Activated CD4-positive, alpha-beta T cell treated with anti-CD3 and anti-CD28 coated beads, Interleukin-2, amount 10 ng/mL, durations not matched to agents 24 days and 14 days (primary cell): Measurements from ENCODE around the gene SYT7. TPM values are rescaled to one million over a fixed set of nuclear protein-coding genes. Genes with fewer than 3 reads are reported as not detected.

Experiments
- DNase-seq: peaks from one replicate; pipeline ENCODE4 v3.0.0; 2022
- H3K27ac Mint-ChIP-seq: one replicate; pipeline ENCODE4 v1.8.0; 2022; ENCODE audit warnings: mild to moderate bottlenecking, mixed read lengths
- H3K27me3 Mint-ChIP-seq: one replicate; pipeline ENCODE4 v1.8.0; 2022; ENCODE audit warnings: mixed read lengths
- H3K36me3 Mint-ChIP-seq: one replicate; pipeline ENCODE4 v1.8.0; 2022; ENCODE audit warnings: low read depth, mild to moderate bottlenecking, mixed read lengths
- H3K4me1 Mint-ChIP-seq: one replicate; pipeline ENCODE4 v1.8.0; 2021; ENCODE audit warnings: mixed read lengths
- H3K4me3 Mint-ChIP-seq: one replicate; pipeline ENCODE4 v1.8.0; 2022; ENCODE audit warnings: mild to moderate bottlenecking, moderate library complexity, mixed read lengths
- H3K9me3 Mint-ChIP-seq: one replicate; pipeline ENCODE4 v1.8.0; 2021; ENCODE audit warnings: mixed read lengths
- intact Hi-C: fragments of 100-400 bp; cut with micrococcal nuclease; formaldehyde crosslinking; loops from one replicate; pipeline ENCODE4 v1.15.1; 2023
- total RNA-seq: library from RNA; stranded (reverse); gene quantifications from 2 replicates; pipeline ENCODE4 v1.2.3, GENCODE V29; 2022

SYT7 gene
- total RNA-seq, 1 donor from 2014 or later: 0.23 TPM

DNA sequence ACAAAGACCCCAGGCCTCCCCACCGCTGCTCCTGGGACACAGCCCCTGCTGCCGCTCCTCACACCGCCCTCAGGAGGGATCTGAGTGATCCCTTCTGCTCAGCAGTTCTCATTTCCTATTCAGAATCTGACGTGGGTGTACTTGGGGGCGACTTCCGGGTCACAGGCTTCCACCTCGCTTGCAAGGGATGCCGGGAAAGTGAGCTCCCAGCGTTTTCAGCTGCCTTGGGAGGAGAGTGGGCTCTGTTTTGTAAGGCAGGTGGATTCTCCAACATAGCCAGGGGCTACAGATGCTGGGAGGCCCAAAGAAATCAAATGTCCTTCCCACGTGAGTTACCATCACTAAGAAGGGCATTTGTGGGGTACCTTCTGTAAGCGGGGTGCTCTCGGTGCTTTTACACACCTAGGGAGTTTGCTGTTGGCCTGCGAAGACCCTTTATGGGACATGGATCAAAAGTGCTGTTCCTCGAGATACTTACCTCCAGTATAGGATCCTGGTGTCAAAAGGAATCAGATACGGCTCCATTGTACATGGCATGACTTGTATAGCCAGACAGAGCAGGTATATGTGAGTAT is 82.0 kb downstream of the SYT7 start:
- no peak overlapping the region for H3K4me3 Mint-ChIP-seq
- no peaks in the 10 kb centered on the region for H3K27me3 Mint-ChIP-seq
- no peaks in the 10 kb centered on the region for H3K36me3 Mint-ChIP-seq
- intact Hi-C loops: no loop called here
- DNase-seq: no peak
- H3K9me3 Mint-ChIP-seq: no peaks in the 10 kb centered on the region
- H3K27ac Mint-ChIP-seq: no peak overlapping the region
- H3K4me1 Mint-ChIP-seq: no peaks in the 10 kb centered on the region

DNA sequence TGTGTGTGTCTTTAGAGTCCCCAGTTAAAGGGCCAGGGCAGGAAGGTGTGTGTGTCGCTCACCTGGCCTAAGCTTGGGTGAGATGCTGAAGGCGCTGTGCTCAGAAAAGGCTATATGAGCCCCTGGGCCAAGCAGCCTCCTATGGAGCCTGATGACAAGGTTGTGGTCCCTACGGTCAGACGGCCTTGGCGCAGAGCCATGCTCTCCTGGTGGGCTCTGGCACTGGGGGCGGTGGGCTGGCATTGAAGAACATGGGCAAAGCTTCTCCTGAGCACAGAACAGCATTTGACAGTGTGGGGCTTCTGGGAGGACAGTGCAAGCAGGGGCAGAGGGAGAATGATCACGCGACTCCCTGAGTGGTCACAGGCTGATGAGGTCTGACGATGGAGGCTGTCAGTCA is 83.0 kb downstream of the SYT7 start:
- Mint-ChIP-seq H3K4me3 (no peak overlapping the region), H3K36me3 (no peaks in the 10 kb centered on the region), H3K9me3 (no peaks in the 10 kb centered on the region), H3K27ac (no peak overlapping the region), H3K4me1 (no peaks in the 10 kb centered on the region), H3K27me3 (no peaks in the 10 kb centered on the region)
- intact Hi-C loops: no loop called here
- no peak for DNase-seq

DNA sequence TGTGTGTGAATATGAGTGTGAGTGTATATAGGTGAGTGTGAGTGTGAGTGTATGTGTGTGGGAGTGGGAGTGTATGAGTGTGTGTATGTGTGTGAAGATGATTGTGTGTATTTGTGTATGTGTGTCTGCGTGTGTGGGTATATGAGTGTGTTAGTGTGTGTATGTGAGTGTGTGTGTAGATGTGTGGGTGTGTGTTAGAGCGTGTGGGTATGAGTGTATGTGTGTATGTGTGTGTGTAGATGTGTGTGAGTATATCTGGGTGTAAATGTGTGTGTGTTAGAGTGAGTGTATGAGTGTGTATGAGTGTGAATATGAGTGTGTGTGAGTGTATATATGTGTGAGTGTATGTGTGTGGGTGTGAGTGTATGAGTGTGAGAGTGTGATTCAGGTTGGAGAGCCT is 83.4 kb downstream of the SYT7 start:
- Mint-ChIP-seq H3K9me3 (no peaks in the 10 kb centered on the region), H3K4me1 (no peaks in the 10 kb centered on the region), H3K27me3 (no peaks in the 10 kb centered on the region), H3K4me3 (no peak overlapping the region), H3K27ac (no peak overlapping the region), H3K36me3 (no peaks in the 10 kb centered on the region)
- intact Hi-C loops: no loop called here
- no peak for DNase-seq

DNA sequence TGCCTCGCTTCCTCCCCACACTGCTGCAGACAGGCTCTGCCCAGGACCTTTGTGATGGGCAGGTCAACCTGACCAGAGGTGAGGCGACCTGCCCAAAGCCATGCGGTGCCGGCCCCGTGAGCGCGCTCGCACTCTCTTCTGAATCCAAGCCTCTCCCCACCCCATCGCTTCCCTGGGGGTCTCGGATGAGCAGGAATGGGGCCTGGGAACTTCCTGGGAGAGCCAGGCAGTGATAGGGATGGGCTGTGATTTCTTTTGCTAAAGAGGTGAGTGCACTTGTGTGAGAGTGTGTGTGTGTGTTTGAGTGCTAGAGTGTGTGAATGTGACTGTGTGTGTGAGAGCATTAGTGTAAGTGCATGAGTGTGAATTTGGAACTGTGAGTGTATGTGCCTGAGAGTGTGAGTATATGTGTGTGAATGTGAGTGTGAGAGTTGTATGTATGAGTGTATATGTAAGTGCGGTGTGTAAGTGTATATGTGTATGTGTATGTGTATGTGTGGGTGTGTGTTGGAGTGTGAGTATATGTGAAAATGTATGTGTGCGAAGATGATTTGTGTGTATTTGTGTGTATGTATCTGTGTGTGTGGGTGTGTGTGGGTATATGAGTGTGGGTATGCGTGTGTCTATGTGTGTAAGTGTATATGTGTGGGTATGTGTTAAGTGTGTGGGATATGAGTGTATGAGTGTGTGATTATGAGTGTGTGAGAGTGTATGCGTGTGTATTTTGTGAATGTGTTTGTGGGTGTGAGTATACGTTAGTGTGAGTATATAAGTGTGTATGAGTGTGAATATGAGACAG is 84.1 kb downstream of the SYT7 start:
- H3K4me3 Mint-ChIP-seq: no peak overlapping the region

DNA sequence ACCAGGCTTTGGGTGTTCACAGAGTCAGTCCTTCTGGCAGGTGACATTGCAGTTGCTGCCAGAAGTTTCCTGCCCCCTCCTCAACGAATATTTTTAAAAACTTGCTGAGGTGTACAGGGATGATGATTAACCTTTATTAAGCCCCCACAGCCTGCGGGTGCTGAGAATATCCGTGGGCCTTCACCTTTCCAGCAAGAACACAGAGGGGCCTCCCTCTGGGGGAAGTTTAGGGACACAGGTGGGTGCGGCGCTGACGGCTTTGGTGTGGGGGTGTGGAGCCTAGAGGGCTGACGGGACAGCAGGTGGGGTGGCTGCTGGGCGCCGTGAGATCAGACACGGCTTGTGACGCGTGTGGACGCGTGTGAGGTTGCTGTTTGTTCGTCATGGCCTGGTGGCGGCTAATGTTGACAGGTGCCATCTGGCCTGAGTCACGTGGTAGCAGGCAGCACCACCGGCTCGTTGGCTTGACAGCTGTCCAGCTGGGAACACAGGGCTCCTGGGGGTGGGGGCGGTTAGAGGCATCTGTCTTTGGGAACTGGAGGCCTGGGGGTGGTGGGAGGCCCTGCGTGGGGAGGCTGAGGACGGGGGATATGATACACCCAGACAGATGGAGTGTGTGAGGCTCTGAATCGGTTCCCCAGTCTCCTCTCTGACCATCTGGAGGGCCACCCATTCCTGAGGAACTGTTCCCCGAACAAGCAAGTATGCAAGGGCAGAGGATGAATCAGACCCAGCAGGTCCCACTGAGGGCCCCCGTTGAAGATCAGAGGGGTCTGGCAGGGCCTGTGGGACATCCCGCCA is 84.9 kb downstream of the SYT7 start:
- intact Hi-C loops: no loop called here
- DNase-seq: no peak
- Mint-ChIP-seq H3K36me3 (no peaks in the 10 kb centered on the region), H3K27ac (no peak overlapping the region), H3K27me3 (no peaks in the 10 kb centered on the region), H3K4me3 (no peak overlapping the region), H3K9me3 (no peaks in the 10 kb centered on the region), H3K4me1 (no peaks in the 10 kb centered on the region)

More for the DNA sequence above, 84.1 kb downstream of the SYT7 start:
- Mint-ChIP-seq H3K27ac (no peak overlapping the region), H3K9me3 (no peaks in the 10 kb centered on the region), H3K4me1 (no peaks in the 10 kb centered on the region), H3K36me3 (no peaks in the 10 kb centered on the region), H3K27me3 (no peaks in the 10 kb centered on the region)
- intact Hi-C loops: no loop called here
- DNase-seq: no peak

DNA sequence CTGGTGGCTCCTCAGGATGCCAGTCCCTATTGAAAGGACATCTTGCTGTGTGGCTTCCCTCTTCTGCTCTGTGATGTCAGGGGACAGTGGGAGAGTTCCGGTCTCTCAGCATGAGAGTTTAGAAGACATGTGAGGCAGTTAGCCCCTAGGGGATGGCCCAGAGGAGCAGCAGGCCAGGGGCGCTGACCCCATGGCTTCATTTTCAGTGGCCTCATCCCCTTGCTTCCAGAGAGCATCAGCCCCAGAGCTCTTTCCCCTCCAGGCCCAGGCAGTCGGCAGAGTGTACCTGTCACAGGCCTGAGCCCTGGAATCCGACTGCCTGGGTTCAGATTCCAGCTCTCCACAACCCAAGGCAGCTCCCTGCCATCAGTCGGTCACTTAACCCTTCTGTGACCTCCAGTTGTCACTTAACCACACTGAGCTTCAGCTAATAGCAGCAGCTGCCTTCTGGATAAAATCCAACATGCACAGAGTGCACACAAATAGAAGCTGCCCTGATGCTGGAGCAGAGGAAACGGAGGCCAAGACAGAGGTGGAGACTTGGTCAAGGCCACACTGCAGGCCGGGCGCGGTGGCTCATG is 86.4 kb downstream of the SYT7 start:
- no peaks in the 10 kb centered on the region for H3K4me1 Mint-ChIP-seq
- intact Hi-C loops: no loop called here
- no peak for DNase-seq
- H3K27ac Mint-ChIP-seq: no peak overlapping the region
- H3K27me3 Mint-ChIP-seq: no peaks in the 10 kb centered on the region
- no peaks in the 10 kb centered on the region for H3K9me3 Mint-ChIP-seq
- no peaks in the 10 kb centered on the region for H3K36me3 Mint-ChIP-seq
- no peak overlapping the region for H3K4me3 Mint-ChIP-seq

DNA sequence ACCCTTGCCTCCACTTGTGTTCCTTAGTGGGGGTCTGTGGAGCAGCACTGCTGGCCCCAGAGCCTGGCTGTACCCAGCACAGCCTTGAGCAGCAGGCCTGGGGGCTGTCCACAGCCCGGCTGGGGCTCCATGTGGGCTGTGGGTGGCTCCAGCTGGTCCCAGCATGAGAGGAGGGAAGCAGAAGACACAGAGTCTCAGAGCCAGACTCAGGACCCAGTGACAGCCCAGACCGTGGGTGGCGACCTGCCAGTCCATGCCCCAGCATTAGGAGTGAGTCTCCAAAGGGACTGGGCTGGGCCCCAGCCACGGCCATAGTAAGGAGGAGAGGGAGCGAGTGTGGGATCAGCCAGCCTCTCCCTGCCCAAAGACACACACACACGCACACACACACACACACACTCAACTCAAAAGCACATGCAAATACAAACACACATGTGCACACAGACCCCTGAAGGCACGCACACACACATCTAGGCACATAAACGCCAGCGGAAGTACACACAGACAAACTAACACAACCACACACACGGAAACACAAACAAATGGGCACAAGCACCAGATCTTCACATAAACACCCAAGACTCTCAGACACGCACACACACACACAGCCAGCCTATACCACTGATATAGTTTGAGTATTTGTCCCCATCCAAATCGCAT is 89.0 kb downstream of the SYT7 start:
- Mint-ChIP-seq H3K4me1 (no peaks in the 10 kb centered on the region), H3K9me3 (no peaks in the 10 kb centered on the region), H3K4me3 (no peak overlapping the region), H3K27me3 (no peaks in the 10 kb centered on the region), H3K36me3 (peaks cover 3% of the 10 kb centered on the region), H3K27ac (no peak overlapping the region)
- intact Hi-C loops: no loop called here
- no peak for DNase-seq

DNA sequence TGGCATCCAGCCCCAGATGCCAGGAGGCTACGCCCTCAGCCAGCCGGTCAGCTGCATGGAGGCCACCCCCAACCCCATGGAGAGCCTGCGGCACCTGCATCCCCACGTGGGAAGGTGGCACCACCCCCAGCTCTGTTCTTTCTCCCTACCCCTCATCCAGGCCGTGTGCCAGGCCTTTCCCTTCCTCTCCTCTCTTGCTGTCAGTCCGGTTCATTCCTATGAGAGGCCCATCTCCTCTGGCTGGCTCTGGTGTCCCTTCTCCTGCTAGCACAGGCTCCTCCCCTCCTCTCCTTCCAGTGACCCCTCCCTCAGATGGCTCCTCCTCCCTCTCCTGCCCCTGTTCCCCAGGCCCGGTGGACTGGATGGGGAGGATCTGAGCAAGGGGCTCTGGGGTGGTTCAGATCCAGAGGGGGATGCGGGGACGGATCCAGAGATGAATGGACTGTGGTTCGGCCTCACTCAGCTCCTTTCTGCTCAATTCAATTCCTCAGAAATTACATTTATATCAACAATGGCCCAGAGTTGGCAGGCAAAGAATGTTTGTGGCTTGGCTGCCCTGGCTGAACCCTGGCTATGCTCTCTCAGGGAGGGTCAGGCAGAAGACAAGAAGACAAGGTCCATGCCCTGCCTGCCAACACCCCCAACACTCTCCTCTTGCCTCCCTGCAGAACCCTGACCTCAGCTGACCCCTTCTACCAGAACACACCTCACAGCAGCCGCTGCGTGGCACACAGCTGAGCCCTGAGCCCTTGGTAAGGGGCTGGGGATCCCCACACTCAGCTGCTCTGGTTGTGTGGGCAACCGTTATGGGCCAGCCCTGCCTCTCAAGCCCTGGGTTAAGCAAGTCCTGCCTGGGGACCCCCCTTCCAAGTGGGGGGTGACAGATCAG is 90.8 kb downstream of the SYT7 start:
- Mint-ChIP-seq H3K27me3 (no peaks in the 10 kb centered on the region), H3K9me3 (no peaks in the 10 kb centered on the region), H3K36me3 (peaks cover 3% of the 10 kb centered on the region), H3K4me1 (no peaks in the 10 kb centered on the region), H3K27ac (no peak overlapping the region), H3K4me3 (no peak overlapping the region)
- intact Hi-C loops: no loop called here
- no peak for DNase-seq

DNA sequence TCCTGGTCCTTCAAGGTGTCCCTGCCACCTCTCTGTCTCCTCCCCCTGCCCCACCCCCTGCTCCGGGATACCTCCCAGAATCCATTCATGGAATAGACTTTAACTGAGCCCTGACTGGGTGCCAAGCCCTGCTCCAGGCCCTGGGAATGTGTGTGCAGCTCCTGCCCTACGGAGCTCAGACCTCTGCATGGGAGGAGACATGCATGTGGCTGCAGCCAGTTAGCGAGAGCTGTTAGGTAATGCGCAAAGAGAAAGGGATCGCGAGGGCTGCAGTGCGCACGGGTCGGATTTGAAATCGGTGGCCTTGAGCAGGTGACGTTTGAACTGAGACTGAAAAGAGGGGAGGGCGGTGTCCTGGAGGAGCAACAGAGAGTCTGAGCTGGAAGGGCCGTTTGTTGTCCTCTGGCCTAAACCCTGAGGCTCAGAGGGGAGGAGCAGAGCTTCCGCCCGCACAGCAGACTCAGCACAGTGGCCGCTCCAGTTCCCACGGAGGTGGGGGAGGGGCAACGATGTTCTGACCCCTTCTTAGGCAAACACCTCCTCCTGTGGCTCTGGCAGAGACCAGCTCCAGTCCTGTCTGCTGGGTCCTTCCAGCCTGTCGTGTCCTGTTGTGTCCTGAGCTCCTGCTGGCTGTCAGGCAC is 92.1 kb downstream of the SYT7 start:
- Mint-ChIP-seq H3K27ac (no peak overlapping the region), H3K4me1 (no peaks in the 10 kb centered on the region), H3K9me3 (no peaks in the 10 kb centered on the region), H3K4me3 (no peak overlapping the region), H3K27me3 (no peaks in the 10 kb centered on the region), H3K36me3 (peaks cover 3% of the 10 kb centered on the region)
- intact Hi-C loops: no loop called here
- no peak for DNase-seq

DNA sequence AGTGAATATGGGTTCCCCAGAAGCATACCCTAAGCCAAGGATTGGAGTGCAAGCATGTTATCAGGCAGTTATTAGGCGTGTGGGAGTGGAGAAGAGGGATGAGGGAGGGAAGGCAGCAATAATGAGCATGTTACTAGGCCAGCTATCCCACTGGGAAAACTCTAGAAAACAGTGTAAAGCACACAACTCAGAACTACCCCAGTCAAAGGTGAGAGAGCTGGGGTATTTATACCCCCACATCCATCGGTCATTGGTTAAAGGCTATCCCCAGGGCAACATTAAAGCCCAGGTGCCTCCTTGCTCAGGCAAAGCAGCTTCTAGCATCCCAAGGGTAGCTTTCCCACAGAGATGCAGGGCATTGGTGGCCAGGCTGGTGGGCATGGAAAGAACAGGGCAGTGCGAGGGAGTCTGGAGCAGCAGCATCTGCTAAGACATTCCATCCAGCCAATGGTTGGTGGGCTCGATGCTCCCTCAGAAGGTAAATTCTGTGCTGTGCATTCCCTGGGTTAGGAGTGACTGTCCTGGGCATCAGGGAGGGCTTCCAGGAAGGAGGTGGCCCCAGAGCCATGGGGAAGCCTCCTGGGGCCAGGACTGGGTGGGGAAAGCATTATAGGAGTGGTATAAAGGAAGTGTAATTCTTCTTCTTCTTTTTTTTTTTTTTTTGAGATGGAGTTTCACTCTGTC is 93.4 kb downstream of the SYT7 start:
- Mint-ChIP-seq H3K4me1 (no peaks in the 10 kb centered on the region), H3K4me3 (no peak overlapping the region), H3K27ac (no peak overlapping the region), H3K27me3 (no peaks in the 10 kb centered on the region), H3K9me3 (no peaks in the 10 kb centered on the region), H3K36me3 (peaks cover 3% of the 10 kb centered on the region)
- intact Hi-C loops: no loop called here
- DNase-seq: no peak

DNA sequence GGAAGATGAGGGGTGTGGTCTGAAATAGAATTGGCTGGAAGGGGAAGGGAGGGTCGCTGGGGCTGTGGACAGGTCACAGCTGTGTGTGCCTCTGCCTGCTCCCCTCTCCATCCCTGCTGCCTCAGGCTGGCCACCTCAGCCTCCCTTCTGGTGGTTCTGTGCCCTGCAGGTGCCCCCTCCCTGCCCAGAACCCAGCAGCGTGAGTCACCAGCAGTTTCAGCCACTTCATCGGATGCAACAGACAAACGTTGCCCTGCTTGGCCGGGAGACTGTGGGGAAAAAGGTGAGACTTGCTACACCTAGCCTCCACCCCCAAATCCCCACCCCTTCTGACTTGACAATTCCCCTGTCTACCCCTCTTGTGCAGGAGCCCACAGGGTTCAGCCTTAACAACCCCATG is 94.1 kb downstream of the SYT7 start:
- Mint-ChIP-seq H3K4me1 (no peaks in the 10 kb centered on the region), H3K4me3 (no peak overlapping the region), H3K36me3 (peaks cover 3% of the 10 kb centered on the region), H3K27ac (no peak overlapping the region), H3K27me3 (no peaks in the 10 kb centered on the region), H3K9me3 (no peaks in the 10 kb centered on the region)
- no peak for DNase-seq
- intact Hi-C loops: no loop called here

DNA sequence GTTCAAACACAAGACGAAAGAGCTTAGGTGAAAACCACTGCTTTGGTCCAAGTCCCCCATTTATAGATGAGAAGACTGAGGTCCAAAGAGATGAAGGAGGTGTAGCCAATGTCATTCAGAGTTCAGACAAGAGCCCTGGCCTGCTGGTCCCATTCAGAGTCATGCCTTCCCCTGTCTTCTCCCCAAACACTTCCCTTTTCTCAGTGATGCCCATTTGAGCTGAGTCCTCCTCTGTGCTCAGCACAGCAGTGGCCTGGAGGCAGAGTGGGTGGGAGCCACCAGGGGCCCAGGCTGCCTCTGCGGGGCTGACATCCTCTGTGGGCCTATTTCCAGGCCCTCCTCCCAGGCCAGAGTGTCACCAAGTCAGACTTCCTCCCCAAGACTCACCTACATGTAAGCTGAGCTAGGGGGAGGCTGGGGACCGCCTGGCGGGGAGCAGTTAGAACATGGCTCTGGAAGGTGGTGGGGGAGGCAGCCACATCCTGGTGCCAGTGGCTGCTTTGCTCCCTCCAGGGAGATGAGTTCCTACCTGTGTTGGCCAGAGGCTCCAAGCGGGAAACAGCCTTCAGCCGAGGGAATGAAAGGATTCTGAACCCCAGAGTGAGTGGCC is 94.8 kb downstream of the SYT7 start:
- peaks cover 3% of the 10 kb centered on the region for H3K36me3 Mint-ChIP-seq
- no peak for DNase-seq
- H3K4me1 Mint-ChIP-seq: no peaks in the 10 kb centered on the region
- no peaks in the 10 kb centered on the region for H3K9me3 Mint-ChIP-seq
- H3K27ac Mint-ChIP-seq: no peak overlapping the region
- no peaks in the 10 kb centered on the region for H3K27me3 Mint-ChIP-seq
- no peak overlapping the region for H3K4me3 Mint-ChIP-seq
- intact Hi-C loops: no loop called here
